GM21526 (cell line): ENCODE data around the gene DISP3.

Experiments used
- ATAC-seq: cut with Tn5 transposase; IDR thresholded peaks from one replicate; pipeline ENCODE4 v1.9.1; 2021; ENCODE audit warnings: moderate library complexity; ENCODE audit not compliant: unreplicated experiment, low FRiP score

DISP3 gene

DNA sequence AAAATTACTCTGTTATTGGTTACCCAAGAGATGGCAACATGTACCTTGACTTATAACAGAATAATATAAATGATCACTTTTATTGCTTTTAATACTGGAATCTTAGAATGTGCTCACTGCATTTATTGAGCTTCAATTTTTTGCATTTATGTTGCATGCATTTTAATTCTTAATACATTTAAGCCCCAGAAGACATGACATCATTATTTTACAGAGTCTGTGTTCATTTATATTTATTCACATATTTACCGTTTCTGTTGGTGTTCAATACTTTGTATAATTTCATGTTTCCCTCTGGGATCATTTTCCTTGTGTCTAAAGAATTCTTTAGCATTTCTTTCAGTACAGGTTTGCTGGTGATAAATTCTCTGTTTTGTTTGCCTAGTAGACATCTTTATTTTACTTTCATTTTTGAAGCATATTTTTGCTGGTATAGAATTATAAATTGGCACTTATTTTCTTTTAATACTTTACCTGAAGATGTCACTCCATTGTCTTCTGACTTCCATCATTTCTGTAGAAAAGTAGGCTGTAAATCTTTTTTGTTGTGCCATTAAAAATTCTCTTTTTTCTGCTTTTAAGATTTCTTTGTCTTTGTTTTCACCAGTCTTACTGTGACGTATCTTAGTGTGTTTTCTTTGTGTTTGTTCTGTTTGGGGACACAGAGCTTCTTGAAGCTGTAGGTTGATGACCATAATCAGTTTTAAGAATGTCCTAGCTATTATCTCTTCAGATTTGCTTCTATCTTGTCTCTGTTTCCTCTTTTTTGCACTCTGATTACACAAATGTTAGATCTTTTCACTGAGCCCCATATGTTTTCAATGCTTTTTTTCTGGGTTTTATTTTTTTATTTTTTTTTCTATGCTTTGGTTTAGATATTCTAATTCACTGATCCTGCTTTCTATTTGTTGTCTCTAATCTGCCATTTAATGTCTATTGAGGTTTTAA, 26.9 kb downstream of the DISP3 start:
- no peak for ATAC-seq

GRCh38 chr1:11507309-11507708, 28.4 kb downstream of the DISP3 start:
- no peak for ATAC-seq

DNA sequence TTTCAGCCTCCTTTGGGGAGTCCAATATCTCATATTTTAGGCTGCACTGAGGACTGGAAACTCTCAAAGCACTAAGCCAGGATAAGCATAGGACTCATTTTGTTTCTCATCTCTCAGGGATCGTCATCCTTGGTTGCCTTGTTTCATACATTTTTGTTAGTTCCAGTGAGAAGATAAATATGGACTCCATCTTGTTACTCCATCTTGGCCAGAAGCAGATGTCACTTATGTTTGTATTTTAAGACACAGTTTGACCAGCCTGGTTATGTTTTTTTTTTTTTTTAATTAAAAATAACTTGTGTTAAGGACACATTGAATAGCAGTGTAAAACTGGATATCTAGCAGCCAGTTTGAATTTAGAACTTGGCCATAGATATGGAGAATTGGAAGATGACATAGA, 34.7 kb downstream of the DISP3 start:
- ATAC-seq: no peak

- no peak for ATAC-seq
Observed at GRCh38 chr1:11514366-11514765, 35.4 kb downstream of the DISP3 start.

GRCh38 chr1:11515368-11516300, 36.7 kb downstream of the DISP3 start:
- no peak for ATAC-seq

DNA sequence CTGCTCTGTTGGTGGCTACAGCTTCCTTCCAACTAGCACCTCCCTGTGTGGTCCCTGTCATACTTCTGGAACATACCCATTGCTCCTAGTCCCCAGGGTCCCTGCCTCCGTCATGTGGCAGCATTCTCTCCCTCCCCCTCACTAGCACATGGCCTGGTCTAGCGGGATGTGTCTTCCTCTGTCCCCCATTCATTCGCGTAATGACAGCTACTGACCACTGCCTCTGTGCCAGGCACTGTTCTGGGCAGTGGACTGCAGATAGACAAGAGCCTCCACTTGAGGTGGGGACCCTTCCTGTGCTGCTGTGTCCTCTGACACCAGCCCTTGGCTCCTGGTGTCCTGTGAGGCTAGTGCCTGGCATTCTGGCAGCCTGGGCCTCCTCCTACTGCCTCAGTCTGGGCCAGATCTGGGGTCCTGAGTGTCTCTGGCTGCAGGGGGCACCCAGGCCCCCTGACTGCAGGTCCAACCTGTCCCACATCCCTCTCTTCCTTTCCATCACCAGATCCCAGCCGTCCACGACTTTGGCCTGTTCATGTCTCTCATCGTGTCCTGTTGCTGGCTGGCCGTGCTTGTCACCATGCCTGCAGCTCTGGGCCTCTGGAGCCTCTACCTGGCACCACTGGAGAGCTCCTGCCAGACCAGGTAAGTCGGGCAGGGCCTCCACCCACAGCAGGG, 38.1 kb downstream of the DISP3 start:
- ATAC-seq: no peak

GRCh38 chr1:11518016-11518701, 39.2 kb downstream of the DISP3 start:
- ATAC-seq: no peak

DNA sequence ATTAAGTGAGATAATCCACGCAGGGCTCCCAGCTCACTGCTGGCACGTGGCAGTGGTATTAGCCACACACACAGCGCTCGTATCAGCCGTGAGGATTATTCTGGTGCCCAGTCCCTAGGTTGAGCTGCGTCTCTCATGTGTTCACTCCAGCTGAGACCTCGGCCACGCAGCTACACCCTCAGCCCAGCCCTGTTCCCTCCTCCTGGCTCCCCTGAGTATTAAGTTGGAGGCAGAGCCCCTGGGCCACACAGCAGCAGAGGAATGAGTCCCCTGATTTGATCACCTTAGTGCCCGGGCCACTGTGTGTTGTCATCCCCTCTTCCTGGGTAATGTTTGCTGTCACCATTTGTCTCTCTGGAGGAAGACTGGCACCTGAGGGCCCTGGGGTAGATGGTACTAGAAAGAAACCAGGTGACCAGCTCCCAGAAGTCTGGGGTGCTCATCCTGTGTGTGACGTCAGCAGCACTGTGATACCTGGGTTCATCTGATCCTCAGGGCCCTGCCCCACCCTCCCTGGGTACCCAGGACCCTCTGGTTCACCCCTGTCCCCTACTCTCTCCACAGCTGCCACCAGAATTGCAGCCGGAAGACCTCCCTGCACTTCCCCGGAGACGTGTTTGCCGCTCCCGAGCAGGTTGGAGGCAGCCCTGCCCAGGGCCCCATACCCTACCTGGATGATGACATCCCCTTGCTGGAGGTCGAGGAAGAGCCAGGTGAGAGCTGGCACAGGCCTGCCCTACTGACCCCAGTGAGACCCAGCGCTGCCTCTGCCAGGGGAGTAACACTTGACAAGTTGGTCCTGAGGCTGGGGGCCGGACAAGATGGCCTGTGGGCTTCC, 40.1 kb downstream of the DISP3 start:
- no peak for ATAC-seq

DNA sequence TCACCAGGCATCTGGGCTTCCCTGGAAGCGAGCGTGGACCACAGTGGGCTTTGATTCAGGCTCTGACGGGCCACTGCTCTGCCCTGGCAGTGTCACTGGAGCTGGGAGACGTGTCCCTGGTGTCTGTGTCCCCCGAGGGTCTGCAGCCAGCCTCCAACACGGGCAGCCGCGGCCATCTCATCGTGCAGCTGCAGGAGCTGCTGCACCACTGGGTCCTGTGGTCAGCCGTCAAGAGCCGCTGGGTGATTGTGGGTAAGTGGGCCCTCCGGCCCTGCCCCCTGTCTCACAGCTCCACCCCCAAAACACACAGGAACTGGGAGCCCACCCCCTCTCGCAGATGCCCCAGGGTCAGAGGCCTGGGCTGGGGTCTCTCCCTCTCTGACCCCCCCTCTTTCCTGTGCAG, 40.7 kb downstream of the DISP3 start:
- no peak for ATAC-seq

- no peak for ATAC-seq
Observed at GRCh38 chr1:11520531-11521233, 41.7 kb downstream of the DISP3 start.

GRCh38 chr1:11521582-11522399, 42.8 kb downstream of the DISP3 start:
- no peak for ATAC-seq

DNA sequence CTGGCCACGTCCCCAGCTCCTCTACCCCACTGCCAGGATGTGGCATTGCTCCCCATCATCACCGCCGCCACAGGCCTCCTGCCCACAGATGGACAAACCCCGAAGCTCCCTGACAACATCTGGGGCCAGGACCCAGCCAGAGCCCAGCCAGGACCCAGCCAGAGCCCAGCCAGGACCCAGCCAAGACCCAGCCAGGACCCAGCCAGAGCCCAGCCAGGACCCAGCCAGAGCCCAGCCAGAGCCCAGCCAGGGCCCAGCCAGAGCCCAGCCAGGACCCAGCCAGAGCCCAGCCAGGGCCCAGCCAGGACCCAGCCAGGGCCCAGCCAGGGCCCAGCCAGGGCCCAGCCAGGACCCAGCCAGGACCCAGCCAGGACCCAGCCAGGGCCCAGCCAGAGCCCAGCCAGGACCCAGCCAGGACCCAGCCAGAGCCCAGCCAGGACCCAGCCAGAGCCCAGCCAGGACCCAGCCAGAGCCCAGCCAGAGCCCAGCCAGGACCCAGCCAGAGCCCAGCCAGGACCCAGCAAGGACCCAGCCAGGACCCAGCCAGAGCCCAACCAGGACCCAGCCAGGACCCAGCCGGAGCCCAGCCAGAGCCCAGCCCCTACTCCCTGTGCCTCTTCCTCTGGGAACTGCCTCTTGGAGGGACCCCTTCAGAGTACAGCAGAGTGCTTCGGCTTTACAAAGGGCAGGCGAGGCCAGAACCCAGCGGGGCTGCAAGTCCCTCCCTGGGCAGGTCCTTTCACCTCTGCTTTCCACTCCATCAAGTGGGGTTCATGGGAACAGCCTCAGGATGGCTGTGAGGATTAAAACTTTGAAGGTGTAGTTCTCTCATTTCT, 43.7 kb downstream of the DISP3 start:
- ATAC-seq: no peak

GRCh38 chr1:11523261-11523660, 44.3 kb downstream of the DISP3 start:
- no peak for ATAC-seq

DNA sequence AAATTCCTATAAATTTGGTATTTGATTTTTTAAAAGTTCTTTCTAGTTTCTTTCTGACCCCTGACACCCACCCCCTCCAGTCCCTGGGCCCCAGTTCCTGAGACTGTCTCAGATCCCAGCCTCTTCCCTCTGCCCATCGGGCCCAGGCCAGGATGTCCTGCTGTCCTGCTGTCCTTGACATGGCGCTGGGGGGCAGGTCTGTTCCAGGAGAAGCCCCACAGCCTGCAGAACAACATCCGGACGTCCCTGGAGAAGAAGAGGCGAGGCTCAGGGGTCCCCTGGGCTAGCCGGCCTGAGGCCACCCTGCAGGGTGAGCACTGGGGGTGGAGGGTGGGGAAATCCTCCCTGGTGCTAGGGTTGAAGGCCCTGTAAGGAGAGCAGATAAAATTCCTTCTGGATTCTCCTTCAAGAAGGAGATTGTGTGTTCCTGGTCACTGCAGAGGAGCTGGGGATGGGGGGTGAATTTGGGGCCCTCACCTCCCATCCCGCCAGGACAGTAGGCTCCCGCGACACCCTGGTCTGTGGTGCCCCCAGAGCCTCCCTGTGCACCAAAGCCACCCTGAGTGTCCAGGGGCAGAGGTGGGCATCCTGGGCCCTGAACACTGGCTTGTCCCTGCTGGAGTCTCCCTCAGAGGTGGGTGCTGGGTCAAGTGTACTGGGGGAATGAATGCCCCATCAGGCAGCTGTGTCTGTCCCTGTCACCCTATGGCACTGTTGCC, 45.0 kb downstream of the DISP3 start:
- ATAC-seq: no peak

- no peak for ATAC-seq
Observed at GRCh38 chr1:11524465-11525150, 45.7 kb downstream of the DISP3 start.

DNA sequence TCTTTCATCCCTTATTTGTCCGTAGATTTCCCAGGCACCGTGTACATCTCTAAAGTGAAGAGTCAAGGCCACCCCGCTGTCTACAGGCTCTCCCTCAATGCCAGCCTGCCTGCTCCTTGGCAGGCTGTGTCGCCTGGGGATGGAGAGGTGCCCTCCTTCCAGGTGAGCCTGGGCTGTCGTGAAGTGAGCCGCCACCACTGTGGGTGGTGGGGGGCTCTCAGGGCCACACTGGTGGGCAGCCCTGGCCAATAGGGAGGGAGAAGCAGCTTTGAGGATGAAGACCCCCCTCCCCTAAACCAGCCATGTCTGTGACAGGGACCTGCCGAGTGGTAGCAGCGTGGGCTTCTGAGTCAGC, 46.2 kb downstream of the DISP3 start:
- ATAC-seq: no peak
